ENCODE measurements around the gene ZCRB1. TPM values are rescaled to one million over a fixed set of nuclear protein-coding genes. Genes with fewer than 3 reads are reported as not detected.

The ZCRB1 gene
- total and polyA plus RNA-seq, 4 donors: 9.8 to 66.3 (median 16.4) TPM

DNA sequence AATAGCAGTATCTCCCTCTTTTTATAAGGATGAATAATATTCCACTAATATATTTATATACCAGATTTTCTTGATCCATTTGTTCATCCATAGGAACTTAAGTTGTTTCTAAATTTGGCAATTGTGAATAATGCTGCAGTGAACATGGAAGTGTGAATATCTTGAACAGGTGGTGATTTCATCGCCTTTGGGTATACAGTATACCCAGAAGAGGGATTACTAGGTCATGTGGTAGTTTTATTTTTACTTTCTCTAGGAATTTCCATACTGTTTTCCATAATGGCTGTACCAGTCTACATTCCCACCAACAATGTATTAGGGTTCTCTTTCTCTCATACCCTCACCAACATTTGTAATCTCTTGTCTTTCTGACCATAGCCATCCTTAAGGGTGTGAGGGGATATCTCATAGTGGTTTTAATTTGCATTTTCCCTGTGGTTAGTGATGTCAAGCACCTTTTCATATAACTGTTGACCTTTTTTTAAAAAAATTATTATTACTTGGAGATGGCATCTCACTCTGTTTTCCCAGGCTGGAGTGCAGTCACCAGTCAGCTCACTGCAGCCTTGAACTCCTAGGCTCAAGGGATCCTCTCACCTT, 20.6 kb upstream of the ZCRB1 start:
- H3K27ac ChIP-seq (ENCODE audit: low read depth in 1 of 2, low read length in 2 of 2): no peak overlapping the region
- TF ChIP-seq, protein P1, sequence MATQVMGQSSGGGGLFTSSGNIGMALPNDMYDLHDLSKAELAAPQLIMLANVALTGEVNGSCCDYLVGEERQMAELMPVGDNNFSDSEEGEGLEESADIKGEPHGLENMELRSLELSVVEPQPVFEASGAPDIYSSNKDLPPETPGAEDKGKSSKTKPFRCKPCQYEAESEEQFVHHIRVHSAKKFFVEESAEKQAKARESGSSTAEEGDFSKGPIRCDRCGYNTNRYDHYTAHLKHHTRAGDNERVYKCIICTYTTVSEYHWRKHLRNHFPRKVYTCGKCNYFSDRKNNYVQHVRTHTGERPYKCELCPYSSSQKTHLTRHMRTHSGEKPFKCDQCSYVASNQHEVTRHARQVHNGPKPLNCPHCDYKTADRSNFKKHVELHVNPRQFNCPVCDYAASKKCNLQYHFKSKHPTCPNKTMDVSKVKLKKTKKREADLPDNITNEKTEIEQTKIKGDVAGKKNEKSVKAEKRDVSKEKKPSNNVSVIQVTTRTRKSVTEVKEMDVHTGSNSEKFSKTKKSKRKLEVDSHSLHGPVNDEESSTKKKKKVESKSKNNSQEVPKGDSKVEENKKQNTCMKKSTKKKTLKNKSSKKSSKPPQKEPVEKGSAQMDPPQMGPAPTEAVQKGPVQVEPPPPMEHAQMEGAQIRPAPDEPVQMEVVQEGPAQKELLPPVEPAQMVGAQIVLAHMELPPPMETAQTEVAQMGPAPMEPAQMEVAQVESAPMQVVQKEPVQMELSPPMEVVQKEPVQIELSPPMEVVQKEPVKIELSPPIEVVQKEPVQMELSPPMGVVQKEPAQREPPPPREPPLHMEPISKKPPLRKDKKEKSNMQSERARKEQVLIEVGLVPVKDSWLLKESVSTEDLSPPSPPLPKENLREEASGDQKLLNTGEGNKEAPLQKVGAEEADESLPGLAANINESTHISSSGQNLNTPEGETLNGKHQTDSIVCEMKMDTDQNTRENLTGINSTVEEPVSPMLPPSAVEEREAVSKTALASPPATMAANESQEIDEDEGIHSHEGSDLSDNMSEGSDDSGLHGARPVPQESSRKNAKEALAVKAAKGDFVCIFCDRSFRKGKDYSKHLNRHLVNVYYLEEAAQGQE (IDR thresholded peaks at IDR 0.05): no peak
- TF ChIP-seq FOXA1 (IDR thresholded peaks at IDR 0.05) (no peak), RXRA (IDR thresholded peaks at IDR 0.05) (no peak), HNF4G (IDR thresholded peaks at IDR 0.05) (no peak), CTCF (IDR thresholded peaks at IDR 0.05; ENCODE audit: low read depth, low read length, missing input control) (no peak), HNF4A (conservative IDR thresholded peaks at IDR 0.05) (no peak), YY1 (IDR thresholded peaks at IDR 0.05) (no peak), JUND (IDR thresholded peaks at IDR 0.05) (no peak), FOXA2 (IDR thresholded peaks at IDR 0.05) (no peak), MAX (IDR thresholded peaks at IDR 0.05) (no peak), TAF1 (conservative IDR thresholded peaks at IDR 0.05) (no peak), RAD21 (IDR thresholded peaks at IDR 0.05) (no peak), NR2F2 (IDR thresholded peaks at IDR 0.05) (no peak), SP1 (IDR thresholded peaks at IDR 0.05) (no peak)
- TF ChIP-seq, protein P2, sequence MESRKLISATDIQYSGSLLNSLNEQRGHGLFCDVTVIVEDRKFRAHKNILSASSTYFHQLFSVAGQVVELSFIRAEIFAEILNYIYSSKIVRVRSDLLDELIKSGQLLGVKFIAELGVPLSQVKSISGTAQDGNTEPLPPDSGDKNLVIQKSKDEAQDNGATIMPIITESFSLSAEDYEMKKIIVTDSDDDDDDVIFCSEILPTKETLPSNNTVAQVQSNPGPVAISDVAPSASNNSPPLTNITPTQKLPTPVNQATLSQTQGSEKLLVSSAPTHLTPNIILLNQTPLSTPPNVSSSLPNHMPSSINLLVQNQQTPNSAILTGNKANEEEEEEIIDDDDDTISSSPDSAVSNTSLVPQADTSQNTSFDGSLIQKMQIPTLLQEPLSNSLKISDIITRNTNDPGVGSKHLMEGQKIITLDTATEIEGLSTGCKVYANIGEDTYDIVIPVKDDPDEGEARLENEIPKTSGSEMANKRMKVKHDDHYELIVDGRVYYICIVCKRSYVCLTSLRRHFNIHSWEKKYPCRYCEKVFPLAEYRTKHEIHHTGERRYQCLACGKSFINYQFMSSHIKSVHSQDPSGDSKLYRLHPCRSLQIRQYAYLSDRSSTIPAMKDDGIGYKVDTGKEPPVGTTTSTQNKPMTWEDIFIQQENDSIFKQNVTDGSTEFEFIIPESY (IDR thresholded peaks at IDR 0.05): no peak
- H3K9me3 ChIP-seq (ENCODE audit: control insufficient read depth in 4 of 4, low read length in 3 of 4): no peaks in the 10 kb centered on the region
- H3K4me3 ChIP-seq (ENCODE audit: low read depth in 1 of 3, low read length in 3 of 3): no peak overlapping the region
- 100% methylated on average over 1 of the region's 1 CpG for WGBS
- no peak overlapping the region for H3K9ac ChIP-seq (ENCODE audit: low read depth in 1 of 2, low read length in 2 of 2)
- H3K4me1 ChIP-seq (ENCODE audit: control insufficient read depth in 4 of 4, insufficient read depth in 4 of 4, low read length in 3 of 4): no peaks in the 10 kb centered on the region
- DNase-seq (ENCODE audit: low spot score): no peak
- peaks cover 0 to 2% (median 0%) of the 10 kb centered on the region in 4 donors for H3K36me3 ChIP-seq (ENCODE audit: control insufficient read depth in 4 of 4, insufficient read depth in 3 of 4, low read depth in 1 of 4, low read length in 3 of 4)
- H3K27me3 ChIP-seq (ENCODE audit: control insufficient read depth in 4 of 4, insufficient read depth in 4 of 4, low read length in 3 of 4): no peaks in the 10 kb centered on the region

GRCh38 chr12:42343721-42344120, 17.8 kb upstream of the ZCRB1 start:
- Histone ChIP-seq H3K36me3 (ENCODE audit: control insufficient read depth in 4 of 4, insufficient read depth in 3 of 4, low read depth in 1 of 4, low read length in 3 of 4) (peaks cover 0 to 2% (median 0%) of the 10 kb centered on the region in 4 donors), H3K4me3 (ENCODE audit: low read depth in 1 of 3, low read length in 3 of 3) (no peak overlapping the region), H3K9ac (ENCODE audit: low read depth in 1 of 2, low read length in 2 of 2) (no peak overlapping the region), H3K27ac (ENCODE audit: low read depth in 1 of 2, low read length in 2 of 2) (no peak overlapping the region), H3K4me1 (ENCODE audit: control insufficient read depth in 4 of 4, insufficient read depth in 4 of 4, low read length in 3 of 4) (no peaks in the 10 kb centered on the region), H3K27me3 (ENCODE audit: control insufficient read depth in 4 of 4, insufficient read depth in 4 of 4, low read length in 3 of 4) (no peaks in the 10 kb centered on the region), H3K9me3 (ENCODE audit: control insufficient read depth in 4 of 4, low read length in 3 of 4) (no peaks in the 10 kb centered on the region)
- TF ChIP-seq MAX (IDR thresholded peaks at IDR 0.05) (no peak), SP1 (IDR thresholded peaks at IDR 0.05) (no peak), YY1 (IDR thresholded peaks at IDR 0.05) (no peak), EGR1 (IDR thresholded peaks at IDR 0.05; ENCODE audit: low read depth in 2 of 2) (no peak), FOXA1 (IDR thresholded peaks at IDR 0.05) (no peak), GABPA (IDR thresholded peaks at IDR 0.05 in 1 of 2, conservative IDR thresholded peaks at IDR 0.05 in 1 of 2) (no peak)
- TF ChIP-seq, protein P3, sequence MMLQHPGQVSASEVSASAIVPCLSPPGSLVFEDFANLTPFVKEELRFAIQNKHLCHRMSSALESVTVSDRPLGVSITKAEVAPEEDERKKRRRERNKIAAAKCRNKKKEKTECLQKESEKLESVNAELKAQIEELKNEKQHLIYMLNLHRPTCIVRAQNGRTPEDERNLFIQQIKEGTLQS (IDR thresholded peaks at IDR 0.05): no peak
- TF ChIP-seq, protein P2 (IDR thresholded peaks at IDR 0.05): no peak
- DNase-seq (ENCODE audit: low spot score): no peak
- 87% methylated on average over 3 of the region's 3 CpGs for WGBS
